Spleen (tissue), 7 donors: Measurements from ENCODE around the gene GAB4.

Experiments used
- CTCF ChIP-seq, 11 experiments: fragments of 200-600 bp in 7 of 11; fragments of 450-650 bp in 4 of 11; sonication (generic) in 4 of 11; IDR thresholded peaks in 8 of 11; conservative IDR thresholded peaks in 3 of 11; 1 replicate in 7 of 11; 2 replicates in 4 of 11; pipeline versions ENCODE4 v1.4.0 to v1.8.0; 2016 to 2021; ENCODE audit warnings: antibody characterized with exemption in 11 of 11, inconsistent platforms in 4 of 11, mild to moderate bottlenecking in 1 of 11
- POLR2A ChIP-seq, 3 donors: fragments of 450-650 bp; IDR thresholded peaks; one replicate each; pipeline ENCODE4 v1.5.1; 2017; ENCODE audit warnings: antibody characterized with exemption in 3 of 3, mild to moderate bottlenecking in 1 of 3
- POLR2AphosphoS5 ChIP-seq, 3 donors: sonication (generic); formaldehyde crosslinking; IDR thresholded peaks; one replicate each; pipeline ENCODE4 v1.5.1; 2017; ENCODE audit warnings: antibody characterized with exemption in 3 of 3
- donor health status: DM: no; HTN: no; CAD: no; lungs with moderate emphysema.
- donor health status: DM: no; HTN: no; CAD: no.
- donor health status: DM: no; HTN: no; CAD: no.

DNA sequence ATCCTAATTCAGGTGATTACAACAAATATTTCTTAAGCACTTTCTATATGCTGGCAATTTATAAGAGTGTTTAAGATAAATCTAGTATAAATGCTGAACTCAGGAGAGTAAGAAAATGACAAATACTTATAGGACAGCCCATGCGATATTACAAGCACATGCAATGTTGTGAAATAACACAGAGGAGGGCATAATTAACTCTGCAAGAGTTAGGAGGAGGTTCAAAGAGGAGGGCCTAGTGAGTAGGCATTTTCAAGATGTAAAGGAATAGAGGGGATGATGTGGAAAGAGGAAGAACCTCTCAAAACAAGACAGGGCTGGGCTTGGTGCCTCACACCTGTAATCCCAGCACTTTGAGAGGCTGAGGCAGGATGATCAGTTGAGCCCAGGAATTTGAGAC lies 39.6 kb upstream of the GAB4 start:
- TF ChIP-seq CTCF (IDR thresholded peaks at IDR 0.05 in 8 of 11, conservative IDR thresholded peaks at IDR 0.05 in 3 of 11) (no peak), POLR2A (IDR thresholded peaks at IDR 0.05) (no peak), POLR2AphosphoS5 (IDR thresholded peaks at IDR 0.05) (no peak)
